ENCODE measurements around the gene BNIP1.

Gene BNIP1

DNA sequence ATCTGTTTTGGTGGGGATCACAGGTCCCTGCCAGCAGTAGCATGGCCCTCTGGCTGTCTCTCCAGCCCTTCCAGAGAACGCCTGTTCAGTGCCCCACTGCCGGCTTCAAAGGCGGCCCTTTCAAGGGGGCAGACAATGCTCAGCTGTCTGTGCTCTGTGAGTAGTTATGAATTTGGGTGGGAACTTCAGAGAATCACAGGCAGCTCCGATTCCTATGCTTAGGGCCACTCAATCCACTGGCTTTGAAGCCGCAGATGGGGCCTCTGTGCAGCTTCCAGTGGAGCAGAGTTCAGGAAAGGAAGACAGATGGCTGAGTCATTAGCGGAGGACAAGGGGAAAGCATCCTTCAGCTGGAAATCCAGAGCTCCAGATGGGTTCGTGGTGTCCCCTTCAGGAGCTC lies 48.2 kb downstream of the BNIP1 start:
- H3K4me1 ChIP-seq (ENCODE audit: control insufficient read depth in 2 of 2, insufficient read depth in 1 of 2, low read depth in 1 of 2, low read length in 2 of 2), result no peaks in the 10 kb centered on the region
- no peak overlapping the region for H2AK5ac ChIP-seq (ENCODE audit: low read depth, low read length)
- H2BK12ac ChIP-seq (ENCODE audit: low read length), result no peak overlapping the region
- no peak overlapping the region for H3K23ac ChIP-seq (ENCODE audit: low read depth, low read length, poor library complexity)
- DNase-seq (ENCODE audit: low spot score), result no peak
- peak overlapping the region; percentile 13 for H3K18ac ChIP-seq (ENCODE audit: low read length)
- no peaks in the 10 kb centered on the region for H3K36me3 ChIP-seq (replicated peaks in 1 of 2; ENCODE audit: control insufficient read depth in 2 of 2, insufficient read depth in 2 of 2, low read length in 2 of 2)
- H3K27me3 ChIP-seq (ENCODE audit: control insufficient read depth in 3 of 3, insufficient read depth in 3 of 3, low read depth in 1 of 3, low read length in 3 of 3), result peaks cover 0 to 12% (median 0%) of the 10 kb centered on the region in 3 experiments
- H3K4me2 ChIP-seq (ENCODE audit: insufficient read depth, low read length, poor library complexity, severe bottlenecking), result no peak overlapping the region
- no peaks in the 10 kb centered on the region for H3K79me1 ChIP-seq (ENCODE audit: low read depth, low read length)
- no peak overlapping the region for H3K4ac ChIP-seq (ENCODE audit: low read length)
- no CpG with 5 or more reads among the region's 7 CpGs for WGBS, 2 donors (ENCODE audit: extremely low coverage in 2 of 2, insufficient read length in 2 of 2, insufficient replicate concordance in 1 of 2)
- no peak overlapping the region for H4K8ac ChIP-seq (ENCODE audit: low read depth, low read length)
- H2BK120ac ChIP-seq (ENCODE audit: low read depth, low read length), result no peak overlapping the region
- no peaks in the 10 kb centered on the region for H3K9me3 ChIP-seq (replicated peaks in 1 of 2; ENCODE audit: control insufficient read depth in 2 of 2, insufficient read depth in 1 of 2, low read depth in 1 of 2, low read length in 2 of 2)
- no peak overlapping the region for H3K14ac ChIP-seq (ENCODE audit: low read length)
- no peak overlapping the region for H3K9ac ChIP-seq (ENCODE audit: low read depth, low read length, poor library complexity)
- H2AFZ ChIP-seq (ENCODE audit: low read length), result no peak overlapping the region
- H2BK5ac ChIP-seq (ENCODE audit: low read length), result no peak overlapping the region
- no peak overlapping the region for H3K4me3 ChIP-seq (ENCODE audit: low read length in 2 of 2)
- H3K27ac ChIP-seq (replicated peaks; ENCODE audit: low read length), result no peak overlapping the region
- no peak overlapping the region for H4K91ac ChIP-seq (ENCODE audit: low read depth, low read length, poor library complexity)
- no peak overlapping the region for H2BK15ac ChIP-seq (ENCODE audit: low read length)

DNA sequence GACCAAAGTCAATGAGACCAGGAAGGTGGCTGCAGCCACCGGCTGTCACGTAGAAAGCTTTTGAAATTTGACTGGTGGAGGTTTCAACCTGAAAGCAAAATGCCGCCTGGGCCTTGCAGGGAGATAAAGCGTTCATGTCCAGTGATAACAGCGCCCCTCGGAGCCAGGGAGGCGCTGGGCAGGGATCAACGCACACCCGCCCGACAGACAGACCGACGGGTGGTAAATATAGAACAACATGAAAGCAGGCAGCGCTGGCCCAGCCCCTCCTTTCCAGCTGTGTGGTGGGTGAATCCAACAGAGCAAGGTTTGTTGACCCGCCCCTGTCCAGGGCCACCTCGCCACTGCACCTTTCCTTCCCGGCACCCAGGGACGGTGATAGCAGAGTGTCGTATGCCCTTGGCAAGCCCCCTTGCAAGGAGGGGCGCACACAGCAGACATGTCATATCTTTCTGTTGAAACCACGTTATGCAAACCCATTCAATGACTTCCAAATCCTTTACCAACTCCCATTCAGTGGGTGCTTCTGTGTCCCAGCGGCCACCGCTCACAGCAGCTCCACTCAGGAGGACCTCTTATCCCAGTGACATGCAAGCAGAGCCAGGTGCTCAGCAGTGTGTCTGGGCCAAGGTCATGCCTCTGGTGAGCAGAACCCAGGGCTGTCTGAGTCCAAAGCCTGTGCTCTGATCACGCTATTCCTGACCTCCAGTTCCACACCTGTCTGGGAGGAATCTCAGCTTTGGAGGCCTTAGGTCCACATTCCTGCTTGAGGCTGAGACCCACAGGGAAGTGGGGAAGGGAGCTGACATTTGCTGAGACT lies 52.0 kb downstream of the BNIP1 start:
- H2BK15ac ChIP-seq (ENCODE audit: low read length), result no peak overlapping the region
- no peak overlapping the region for H2BK120ac ChIP-seq (ENCODE audit: low read depth, low read length)
- WGBS, 2 donors (ENCODE audit: extremely low coverage in 2 of 2, insufficient read length in 2 of 2, insufficient replicate concordance in 1 of 2), result no CpG with 5 or more reads among the region's 23 CpGs
- H3K18ac ChIP-seq (ENCODE audit: low read length), result peak overlapping the region; percentile 59
- no peak overlapping the region for H3K27ac ChIP-seq (replicated peaks; ENCODE audit: low read length)
- no peak overlapping the region for H2BK5ac ChIP-seq (ENCODE audit: low read length)
- H3K23ac ChIP-seq (ENCODE audit: low read depth, low read length, poor library complexity), result no peak overlapping the region
- no peak overlapping the region for H3K4ac ChIP-seq (ENCODE audit: low read length)
- H3K14ac ChIP-seq (ENCODE audit: low read length), result no peak overlapping the region
- H2BK12ac ChIP-seq (ENCODE audit: low read length), result no peak overlapping the region
- no peaks in the 10 kb centered on the region for H3K4me1 ChIP-seq (ENCODE audit: control insufficient read depth in 2 of 2, insufficient read depth in 1 of 2, low read depth in 1 of 2, low read length in 2 of 2)
- peaks cover 0 to 12% (median 0%) of the 10 kb centered on the region in 3 experiments for H3K27me3 ChIP-seq (ENCODE audit: control insufficient read depth in 3 of 3, insufficient read depth in 3 of 3, low read depth in 1 of 3, low read length in 3 of 3)
- H2AK5ac ChIP-seq (ENCODE audit: low read depth, low read length), result peak overlapping the region; percentile 24
- no peaks in the 10 kb centered on the region for H3K36me3 ChIP-seq (replicated peaks in 1 of 2; ENCODE audit: control insufficient read depth in 2 of 2, insufficient read depth in 2 of 2, low read length in 2 of 2)
- H4K91ac ChIP-seq (ENCODE audit: low read depth, low read length, poor library complexity), result no peak overlapping the region
- H4K8ac ChIP-seq (ENCODE audit: low read depth, low read length), result no peak overlapping the region
- no peak overlapping the region for H3K4me3 ChIP-seq (ENCODE audit: low read length in 2 of 2)
- H3K79me1 ChIP-seq (ENCODE audit: low read depth, low read length), result no peaks in the 10 kb centered on the region
- no peak overlapping the region for H2AFZ ChIP-seq (ENCODE audit: low read length)
- no peak for DNase-seq (ENCODE audit: low spot score)
- H3K9me3 ChIP-seq (replicated peaks in 1 of 2; ENCODE audit: control insufficient read depth in 2 of 2, insufficient read depth in 1 of 2, low read depth in 1 of 2, low read length in 2 of 2), result peaks cover 2 to 6% of the 10 kb centered on the region in 2 donors
- H3K9ac ChIP-seq (ENCODE audit: low read depth, low read length, poor library complexity), result no peak overlapping the region
- no peak overlapping the region for H3K4me2 ChIP-seq (ENCODE audit: insufficient read depth, low read length, poor library complexity, severe bottlenecking)

DNA sequence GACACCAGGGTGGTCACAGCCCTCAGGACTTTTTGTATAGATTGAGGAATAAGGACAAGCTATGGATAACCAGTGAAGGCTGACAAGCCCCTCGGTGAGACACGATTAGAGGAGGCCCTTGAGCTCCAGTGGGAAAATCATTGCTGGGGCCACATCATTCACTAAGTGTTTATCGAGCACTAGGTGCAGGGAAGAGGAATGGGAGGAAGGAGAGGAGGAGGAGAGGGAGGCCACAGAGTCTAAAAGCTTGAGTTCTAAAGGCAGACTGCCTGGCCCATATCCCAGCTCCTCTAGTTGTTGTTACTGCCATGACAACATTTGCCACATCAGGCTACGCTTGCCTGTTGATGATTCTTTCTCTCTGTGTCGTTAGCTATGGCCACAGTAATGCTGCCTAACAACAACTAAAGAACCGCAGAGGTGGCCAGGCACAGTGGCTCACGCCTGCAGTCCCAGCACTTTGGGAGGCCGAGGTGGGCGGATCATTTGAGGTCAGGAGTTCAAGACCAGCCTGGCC lies 53.1 kb downstream of the BNIP1 start:
- no peak overlapping the region for H2BK15ac ChIP-seq (ENCODE audit: low read length)
- H3K23ac ChIP-seq (ENCODE audit: low read depth, low read length, poor library complexity), result no peak overlapping the region
- no peak overlapping the region for H3K14ac ChIP-seq (ENCODE audit: low read length)
- peaks cover 0 to 2% of the 10 kb centered on the region in 2 donors for H3K4me1 ChIP-seq (ENCODE audit: control insufficient read depth in 2 of 2, insufficient read depth in 1 of 2, low read depth in 1 of 2, low read length in 2 of 2)
- H4K91ac ChIP-seq (ENCODE audit: low read depth, low read length, poor library complexity), result no peak overlapping the region
- no CpG with 5 or more reads among the region's 9 CpGs for WGBS, 2 donors (ENCODE audit: extremely low coverage in 2 of 2, insufficient read length in 2 of 2, insufficient replicate concordance in 1 of 2)
- H3K79me1 ChIP-seq (ENCODE audit: low read depth, low read length), result no peaks in the 10 kb centered on the region
- H3K18ac ChIP-seq (ENCODE audit: low read length), result no peak overlapping the region
- no peak overlapping the region for H3K4ac ChIP-seq (ENCODE audit: low read length)
- peak overlapping the region; percentile 8 for H2AK5ac ChIP-seq (ENCODE audit: low read depth, low read length)
- H3K4me3 ChIP-seq (ENCODE audit: low read length in 2 of 2), result no peak overlapping the region
- peaks cover 2 to 6% of the 10 kb centered on the region in 2 donors for H3K9me3 ChIP-seq (replicated peaks in 1 of 2; ENCODE audit: control insufficient read depth in 2 of 2, insufficient read depth in 1 of 2, low read depth in 1 of 2, low read length in 2 of 2)
- no peak overlapping the region for H2BK12ac ChIP-seq (ENCODE audit: low read length)
- H3K4me2 ChIP-seq (ENCODE audit: insufficient read depth, low read length, poor library complexity, severe bottlenecking), result no peak overlapping the region
- DNase-seq (ENCODE audit: low spot score), result no peak
- H2AFZ ChIP-seq (ENCODE audit: low read length), result no peak overlapping the region
- peaks cover 0 to 13% (median 2%) of the 10 kb centered on the region in 3 experiments for H3K27me3 ChIP-seq (ENCODE audit: control insufficient read depth in 3 of 3, insufficient read depth in 3 of 3, low read depth in 1 of 3, low read length in 3 of 3)
- no peaks in the 10 kb centered on the region for H3K36me3 ChIP-seq (replicated peaks in 1 of 2; ENCODE audit: control insufficient read depth in 2 of 2, insufficient read depth in 2 of 2, low read length in 2 of 2)
- no peak overlapping the region for H3K9ac ChIP-seq (ENCODE audit: low read depth, low read length, poor library complexity)
- H2BK5ac ChIP-seq (ENCODE audit: low read length), result no peak overlapping the region
- H2BK120ac ChIP-seq (ENCODE audit: low read depth, low read length), result no peak overlapping the region
- no peak overlapping the region for H4K8ac ChIP-seq (ENCODE audit: low read depth, low read length)
- no peak overlapping the region for H3K27ac ChIP-seq (replicated peaks; ENCODE audit: low read length)

DNA sequence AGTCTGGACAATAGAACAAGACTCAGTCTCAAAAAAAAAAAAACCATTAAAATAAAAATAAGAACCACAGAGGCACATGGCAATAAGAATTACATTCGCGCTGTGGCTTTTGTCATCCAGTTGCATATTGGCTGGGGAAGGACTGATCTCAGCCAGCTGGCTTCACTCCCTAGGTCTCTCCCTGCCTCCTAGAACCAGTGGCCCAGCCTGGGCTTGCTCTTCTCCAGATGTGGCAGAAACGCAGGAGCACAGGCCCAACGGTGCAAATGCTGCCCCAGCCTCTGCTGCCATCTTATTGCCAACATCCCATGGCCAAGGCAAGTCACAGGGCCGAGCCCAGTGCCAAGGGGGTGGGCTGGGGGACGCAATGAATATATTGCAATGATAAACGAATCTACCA lies 53.7 kb downstream of the BNIP1 start:
- Histone ChIP-seq H2BK15ac (ENCODE audit: low read length) (no peak overlapping the region), H3K14ac (ENCODE audit: low read length) (peak overlapping the region; percentile 33), H2BK5ac (ENCODE audit: low read length) (no peak overlapping the region), H3K27me3 (ENCODE audit: control insufficient read depth in 3 of 3, insufficient read depth in 3 of 3, low read depth in 1 of 3, low read length in 3 of 3) (peaks cover 0 to 19% (median 8%) of the 10 kb centered on the region in 3 experiments), H3K18ac (ENCODE audit: low read length) (no peak overlapping the region), H3K27ac (replicated peaks; ENCODE audit: low read length) (no peak overlapping the region), H3K4me1 (ENCODE audit: control insufficient read depth in 2 of 2, insufficient read depth in 1 of 2, low read depth in 1 of 2, low read length in 2 of 2) (peaks cover under 1 to 3% of the 10 kb centered on the region in 2 donors), H2AK5ac (ENCODE audit: low read depth, low read length) (no peak overlapping the region), H4K8ac (ENCODE audit: low read depth, low read length) (no peak overlapping the region), H2BK120ac (ENCODE audit: low read depth, low read length) (no peak overlapping the region), H3K9me3 (replicated peaks in 1 of 2; ENCODE audit: control insufficient read depth in 2 of 2, insufficient read depth in 1 of 2, low read depth in 1 of 2, low read length in 2 of 2) (peaks cover 2 to 6% of the 10 kb centered on the region in 2 donors), H3K23ac (ENCODE audit: low read depth, low read length, poor library complexity) (no peak overlapping the region), H3K36me3 (replicated peaks in 1 of 2; ENCODE audit: control insufficient read depth in 2 of 2, insufficient read depth in 2 of 2, low read length in 2 of 2) (no peaks in the 10 kb centered on the region), H3K4me2 (ENCODE audit: insufficient read depth, low read length, poor library complexity, severe bottlenecking) (no peak overlapping the region), H3K79me1 (ENCODE audit: low read depth, low read length) (no peaks in the 10 kb centered on the region), H2AFZ (ENCODE audit: low read length) (no peak overlapping the region), H3K9ac (ENCODE audit: low read depth, low read length, poor library complexity) (no peak overlapping the region), H3K4me3 (ENCODE audit: low read length in 2 of 2) (peak overlapping the region in 1 of 2 donors; percentile 52), H4K91ac (ENCODE audit: low read depth, low read length, poor library complexity) (no peak overlapping the region), H2BK12ac (ENCODE audit: low read length) (no peak overlapping the region), H3K4ac (ENCODE audit: low read length) (no peak overlapping the region)
- no CpG with 5 or more reads among the region's 7 CpGs for WGBS, 2 donors (ENCODE audit: extremely low coverage in 2 of 2, insufficient read length in 2 of 2, insufficient replicate concordance in 1 of 2)
- DNase-seq (ENCODE audit: low spot score), result no peak
